Measurements from ENCODE around the gene KLF4.

GRCh38 chr9:107453479-107453878, 36.1 kb downstream of the KLF4 start:
- TF ChIP-seq CTCF (IDR thresholded peaks at IDR 0.05) (no peak), ZNF263 (CRISPR knock-in tag; IDR thresholded peaks at IDR 0.05; ENCODE audit: low read depth) (no peak), MAX (CRISPR knock-in tag; IDR thresholded peaks at IDR 0.05) (no peak), ESRRA (CRISPR knock-in tag; IDR thresholded peaks at IDR 0.05; ENCODE audit: borderline replicate concordance) (no peak)
